ENCODE results near the gene TOGARAM1.
"Not testable (repeated sequence)": the region's sequence is repeated elsewhere in the genome, so short reads cannot be mapped to it uniquely, and the experiment has no call there.

TOGARAM1 gene

GRCh38 chr14:45039390-45039789, 77.4 kb downstream of the TOGARAM1 start:
- no peak for DNase-seq

- no peak for DNase-seq
Observed at GRCh38 chr14:45041641-45042040, 79.7 kb downstream of the TOGARAM1 start.

GRCh38 chr14:45044638-45045037, 82.6 kb downstream of the TOGARAM1 start:
- DNase-seq = no peak

- DNase-seq = no peak
Observed at GRCh38 chr14:45048385-45048784, 86.4 kb downstream of the TOGARAM1 start.

GRCh38 chr14:45051180-45051579, 89.2 kb downstream of the TOGARAM1 start:
- DNase-seq = no peak

GRCh38 chr14:45051896-45052295, 89.9 kb downstream of the TOGARAM1 start:
- DNase-seq = no peak

GRCh38 chr14:45057349-45057748, 95.4 kb downstream of the TOGARAM1 start:
- DNase-seq = no peak

GRCh38 chr14:45057881-45058364, 95.9 kb downstream of the TOGARAM1 start:
- DNase-seq = no peak

GRCh38 chr14:45060551-45060950, 98.6 kb downstream of the TOGARAM1 start:
- no peak for DNase-seq

- DNase-seq = no peak
Observed at GRCh38 chr14:45065540-45065939, 103.5 kb downstream of the TOGARAM1 start.

- no peak for DNase-seq
Observed at GRCh38 chr14:45065956-45066355, 104.0 kb downstream of the TOGARAM1 start.

- DNase-seq = no peak
Observed at GRCh38 chr14:45066667-45067066, 104.7 kb downstream of the TOGARAM1 start.

- DNase-seq = no peak
Observed at GRCh38 chr14:45068396-45068795, 106.4 kb downstream of the TOGARAM1 start.

- DNase-seq = no peak
Observed at GRCh38 chr14:45070215-45070614, 108.2 kb downstream of the TOGARAM1 start.

- no peak for DNase-seq
Observed at GRCh38 chr14:45072126-45072525, 110.1 kb downstream of the TOGARAM1 start.

GRCh38 chr14:45073231-45073879, 111.4 kb downstream of the TOGARAM1 start:
- no peak for DNase-seq

GRCh38 chr14:45078323-45078722, 116.3 kb downstream of the TOGARAM1 start:
- no peak for DNase-seq

- DNase-seq = not testable (repeated sequence)
Observed at GRCh38 chr14:45080416-45080968, 118.5 kb downstream of the TOGARAM1 start.

GRCh38 chr14:45081096-45081495, 119.1 kb downstream of the TOGARAM1 start:
- not testable (repeated sequence) for DNase-seq

GRCh38 chr14:45082420-45082819, 120.4 kb downstream of the TOGARAM1 start:
- no peak for DNase-seq

- no peak for DNase-seq
Observed at GRCh38 chr14:45083617-45083975, 121.6 kb downstream of the TOGARAM1 start.

GRCh38 chr14:45083976-45084722, 122.2 kb downstream of the TOGARAM1 start, which contains the start of gene PRPF39:
Gene PRPF39, plus strand, starts transcription at chr14:45084116. Its CDS starts 11,124 bp downstream, at chr14:45095240.
- peak; percentile 92 for DNase-seq

- DNase-seq = peak; percentile 12
Observed at GRCh38 chr14:45084946-45085346, 123.0 kb downstream of the TOGARAM1 start.

- peak; percentile 15 for DNase-seq
Observed at GRCh38 chr14:45089813-45090212, 127.8 kb downstream of the TOGARAM1 start.

Data from fibroblast of skin of back (primary cell).